Activated B cell treated with CpG ODN at 0.5 μM for 24 hours (primary cell): ENCODE results near the gene DCST1. TPM values are rescaled to one million over a fixed set of nuclear protein-coding genes. Genes with fewer than 3 reads are reported as not detected.

ENCODE experiments used
- ATAC-seq: fragments of 200-7000 bp; cut with Tn5 transposase; one replicate; pipeline ENCODE4 v1.10.0; 2021; ENCODE audit warnings: low read depth, mild to moderate bottlenecking, moderate library complexity
- CTCF ChIA-PET: fragments of 350-600 bp; sonication (Branson Sonifier 250); formaldehyde crosslinking; loops from one replicate; lab custom pipeline; 2021; ENCODE audit warnings: antibody characterized with exemption; lab: Charles Lee
- POLR2A ChIA-PET: fragments of 350-600 bp; sonication (Branson Sonifier 250); formaldehyde crosslinking; loops from one replicate; lab custom pipeline; 2021; ENCODE audit warnings: antibody characterized with exemption; lab: Charles Lee
- DNase-seq: peaks from one replicate; pipeline ENCODE4 v3.0.0; 2022
- H3K27ac Mint-ChIP-seq: one replicate; pipeline ENCODE4 v1.8.0; 2020; ENCODE audit warnings: mixed read lengths
- H3K27me3 Mint-ChIP-seq: one replicate; pipeline ENCODE4 v1.8.0; 2021; ENCODE audit warnings: mixed read lengths
- H3K36me3 Mint-ChIP-seq: one replicate; pipeline ENCODE4 v1.8.0; 2021; ENCODE audit warnings: low read depth, mixed read lengths
- H3K4me1 Mint-ChIP-seq: one replicate; pipeline ENCODE4 v1.8.0; 2021; ENCODE audit warnings: mixed read lengths
- H3K4me3 Mint-ChIP-seq: one replicate; pipeline ENCODE4 v1.8.0; 2020; ENCODE audit warnings: mild to moderate bottlenecking, mixed read lengths
- H3K9me3 Mint-ChIP-seq: one replicate; pipeline ENCODE4 v1.8.0; 2020; ENCODE audit warnings: mixed read lengths
- CTCF ChIP-seq: fragments of 200-600 bp; IDR thresholded peaks from one replicate; pipeline ENCODE4 v1.8.0; 2022; ENCODE audit warnings: antibody characterized with exemption, mild to moderate bottlenecking
- intact Hi-C: fragments of 100-400 bp; cut with micrococcal nuclease; formaldehyde crosslinking; loops from one replicate; pipeline ENCODE4 v1.15.1; 2024
- total RNA-seq: library from RNA; stranded (reverse); gene quantifications from 2 replicates; pipeline ENCODE4 v1.2.3, GENCODE V29; 2022

The DCST1 gene
- total RNA-seq, 1 donor from 2014 or later = not detected

GRCh38 chr1:154990276-154990675 lies 43.3 kb upstream of the DCST1 start:
- DNase-seq (no peak), ATAC-seq (no peak)
- Mint-ChIP-seq H3K36me3 (peaks cover 44% of the 10 kb centered on the region), H3K27me3 (no peaks in the 10 kb centered on the region), H3K4me1 (peaks cover 7% of the 10 kb centered on the region), H3K9me3 (no peaks in the 10 kb centered on the region), H3K27ac (no peak overlapping the region), H3K4me3 (no peak overlapping the region)
- ChIA-PET CTCF (no interaction called here), POLR2A (no interaction called here)
- intact Hi-C loops = no loop called here
- no peak for TF ChIP-seq CTCF

- intact Hi-C loops = no loop called here
- ChIA-PET POLR2A (interaction anchor here (0.8 to 2.5 kb wide), 5 partner anchors 10 to 28 kb away, joined by 3 to 11 read pairs (median 5); partner anchors contain the start of gene FLAD1), CTCF (interaction anchor here (0.9 to 3.0 kb wide), 3 partner anchors 14 to 32 kb away, joined by 3 to 14 read pairs (median 3); partner anchors contain the start of gene PYGO2)
- no peak overlapping the region for H3K4me3 Mint-ChIP-seq
- ATAC-seq (no peak), DNase-seq (no peak)
- no peaks in the 10 kb centered on the region for H3K9me3 Mint-ChIP-seq
- TF ChIP-seq CTCF = no peak
- H3K36me3 Mint-ChIP-seq = peaks cover 37% of the 10 kb centered on the region
- no peaks in the 10 kb centered on the region for H3K27me3 Mint-ChIP-seq
- H3K27ac Mint-ChIP-seq = no peak overlapping the region
- peaks cover 10% of the 10 kb centered on the region for H3K4me1 Mint-ChIP-seq
These were observed 40.7 kb upstream of the DCST1 start for GRCh38 chr1:154992721-154993571.

GRCh38 chr1:154993572-154994268 lies 39.9 kb upstream of the DCST1 start, which contains the start of gene LENEP:
TSS of gene LENEP (plus strand) at chr1:154993586. CDS start at chr1:154993608, 22 bp downstream.
- TF ChIP-seq CTCF = no peak
- CTCF ChIA-PET = interaction anchor here (0.9 to 3.0 kb wide), 3 partner anchors 14 to 32 kb away, joined by 3 to 14 read pairs (median 3); partner anchors contain the start of gene PYGO2
- no peak for ATAC-seq
- Mint-ChIP-seq H3K4me3 (no peak within 1 kb of the TSS), H3K4me1 (peaks cover 13% of the 10 kb centered on the region), H3K36me3 (peaks cover 29% of the 10 kb centered on the region), H3K9me3 (no peaks in the 10 kb centered on the region), H3K27me3 (no peaks in the 10 kb centered on the region), H3K27ac (no peak within 1 kb of the TSS)
- intact Hi-C loops = loop anchor here (1.0 kb wide), 1 partner anchor 10 kb away; the partner anchor contains the start of gene FLAD1
- POLR2A ChIA-PET = interaction anchor here (0.5 to 2.5 kb wide), 7 partner anchors 10 to 57 kb away, joined by 3 to 11 read pairs (median 5); partner anchors contain the start of genes ADAM15, CKS1B and FLAD1
- DNase-seq = no peak

GRCh38 chr1:154994269-154994587 lies 39.4 kb upstream of the DCST1 start:
- H3K9me3 Mint-ChIP-seq = no peaks in the 10 kb centered on the region
- no peak overlapping the region for H3K27ac Mint-ChIP-seq
- no peak for TF ChIP-seq CTCF
- ChIA-PET POLR2A (interaction anchor here (1.0 to 2.5 kb wide), 4 partner anchors 11 to 57 kb away, joined by 3 to 11 read pairs (median 8); partner anchors contain the start of genes ADAM15, CKS1B and FLAD1), CTCF (interaction anchor here (1.0 to 3.0 kb wide), 2 partner anchors 13 to 22 kb away, joined by 3 to 14 read pairs; no protein-coding TSS in a partner anchor)
- H3K4me1 Mint-ChIP-seq = peaks cover 14% of the 10 kb centered on the region
- ATAC-seq (no peak), DNase-seq (no peak)
- intact Hi-C loops = loop anchor here (1.0 kb wide), 1 partner anchor 11 kb away; the partner anchor contains the start of gene FLAD1
- H3K36me3 Mint-ChIP-seq = peaks cover 24% of the 10 kb centered on the region
- H3K4me3 Mint-ChIP-seq = no peak overlapping the region
- H3K27me3 Mint-ChIP-seq = no peaks in the 10 kb centered on the region
